GM21360 (cell line): ENCODE data around the gene EPHA3.
"Not testable (repeated sequence)": the region's sequence is repeated elsewhere in the genome, so short reads cannot be mapped to it uniquely, and the experiment has no call there.

Experiments
- ATAC-seq: cut with Tn5 transposase; IDR thresholded peaks from one replicate; pipeline ENCODE4 v1.9.1; 2021; ENCODE audit warnings: mild to moderate bottlenecking, moderate library complexity; ENCODE audit not compliant: unreplicated experiment

EPHA3 gene

DNA sequence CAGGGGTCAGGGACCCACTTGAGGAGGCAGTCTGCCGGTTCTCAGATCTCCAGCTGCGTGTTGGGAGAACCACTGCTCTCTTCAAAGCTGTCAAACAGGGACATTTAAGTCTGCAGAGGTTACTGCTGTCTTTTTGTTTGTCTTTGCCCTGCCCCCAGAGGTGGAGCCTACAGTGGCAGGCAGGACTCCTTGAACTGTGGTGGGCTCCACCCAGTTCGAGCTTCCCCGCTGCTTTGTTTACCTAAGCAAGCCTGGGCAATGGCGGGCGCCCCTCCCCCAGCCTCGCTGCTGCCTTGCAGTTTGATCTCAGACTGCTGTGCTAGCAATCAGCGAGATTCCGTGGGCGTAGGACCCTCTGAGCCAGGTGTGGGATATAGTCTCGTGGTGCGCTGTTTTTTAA is 243.5 kb downstream of the EPHA3 start:
- not testable (repeated sequence) for ATAC-seq

DNA sequence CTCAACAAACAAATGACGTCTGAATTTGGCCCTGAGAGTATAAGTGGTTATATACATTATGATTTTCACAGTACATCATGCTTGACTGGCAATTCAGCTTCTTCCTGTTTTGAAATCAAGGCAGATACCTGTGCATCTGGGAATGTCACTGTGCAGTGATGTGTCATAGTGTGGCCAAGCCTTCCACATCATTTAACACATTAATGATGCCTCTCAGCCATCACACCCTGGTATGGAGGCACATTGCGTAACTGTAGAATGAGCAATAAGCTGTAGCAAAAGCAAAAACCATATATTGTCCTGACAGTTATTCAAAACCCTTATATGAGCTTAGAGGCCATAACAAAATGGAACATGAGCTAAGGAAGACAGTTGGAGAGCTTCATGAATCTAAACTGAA is 246.0 kb downstream of the EPHA3 start:
- ATAC-seq: no peak

DNA sequence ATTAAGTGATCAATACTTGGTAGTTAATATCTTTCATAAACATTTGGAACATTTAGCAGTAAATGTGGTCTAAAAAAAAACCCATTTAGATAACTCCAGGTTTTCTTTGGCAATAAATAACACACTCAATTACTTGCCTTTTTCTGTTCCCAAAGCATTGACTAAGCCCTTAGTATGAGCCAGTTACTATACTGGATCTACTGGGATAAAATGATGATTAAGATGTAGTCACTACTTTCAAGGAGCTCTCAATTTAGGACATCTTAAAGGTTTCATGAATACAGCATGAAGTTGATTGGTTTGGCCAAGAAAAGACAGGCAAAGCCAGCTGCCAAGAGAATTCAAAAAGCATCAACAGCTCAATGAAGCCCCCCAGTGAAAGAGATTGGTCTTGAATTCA is 250.9 kb downstream of the EPHA3 start:
- no peak for ATAC-seq

DNA sequence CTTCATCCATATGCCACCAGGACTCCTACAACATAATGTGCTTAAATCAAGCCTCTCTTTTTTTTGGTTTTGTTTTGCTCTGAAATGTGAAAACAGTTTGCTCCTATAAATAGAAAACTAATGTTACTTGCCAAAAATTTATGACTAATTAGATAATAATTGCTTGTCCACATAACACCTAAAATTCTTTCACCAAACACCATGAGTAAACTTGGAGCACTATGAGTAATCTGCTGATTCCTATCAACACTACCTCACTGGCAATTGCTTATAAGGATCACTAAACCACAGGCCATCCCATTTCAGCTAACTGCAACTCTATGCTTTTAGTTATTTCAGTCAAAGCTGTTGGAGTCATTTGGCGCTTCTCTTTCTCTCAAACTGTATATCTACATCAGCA is 252.7 kb downstream of the EPHA3 start:
- no peak for ATAC-seq

DNA sequence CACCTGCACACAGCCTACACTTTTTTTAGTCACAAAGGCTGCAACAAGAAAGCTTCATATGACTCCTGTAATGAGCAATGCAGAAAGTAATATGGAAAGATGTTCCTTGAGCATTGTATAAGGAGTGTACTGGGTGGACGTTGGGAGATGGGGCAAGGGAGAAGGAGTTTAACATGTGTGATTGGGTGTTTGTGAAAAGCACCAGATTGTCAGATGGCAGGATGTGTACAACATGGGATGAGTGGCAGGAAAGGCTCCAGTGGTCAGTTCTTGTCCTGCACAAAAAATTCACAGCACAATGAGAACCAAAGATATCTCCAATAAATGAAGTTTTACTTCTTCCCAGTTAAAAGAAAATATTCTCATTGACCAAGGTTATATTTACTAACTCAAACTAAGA is 255.1 kb downstream of the EPHA3 start:
- no peak for ATAC-seq

DNA sequence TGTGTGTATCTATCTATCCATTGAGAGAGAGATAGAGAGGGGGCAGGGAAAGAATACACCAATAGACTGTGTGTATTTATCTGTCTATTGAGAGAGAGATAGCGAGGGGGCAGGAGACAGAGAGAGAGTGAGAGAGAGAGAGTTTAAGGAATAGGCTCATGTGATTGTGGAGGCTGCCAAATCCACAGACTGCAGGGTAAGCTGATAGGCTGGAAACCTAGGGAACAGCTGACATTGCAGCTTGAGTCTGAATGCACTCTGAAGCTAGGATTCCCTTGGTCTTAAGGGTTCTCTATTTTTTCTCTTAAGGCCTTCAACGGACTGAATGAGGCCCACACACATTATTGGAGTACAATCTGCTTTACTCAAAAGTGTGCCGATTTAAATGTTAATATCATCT is 255.8 kb downstream of the EPHA3 start:
- no peak for ATAC-seq

DNA sequence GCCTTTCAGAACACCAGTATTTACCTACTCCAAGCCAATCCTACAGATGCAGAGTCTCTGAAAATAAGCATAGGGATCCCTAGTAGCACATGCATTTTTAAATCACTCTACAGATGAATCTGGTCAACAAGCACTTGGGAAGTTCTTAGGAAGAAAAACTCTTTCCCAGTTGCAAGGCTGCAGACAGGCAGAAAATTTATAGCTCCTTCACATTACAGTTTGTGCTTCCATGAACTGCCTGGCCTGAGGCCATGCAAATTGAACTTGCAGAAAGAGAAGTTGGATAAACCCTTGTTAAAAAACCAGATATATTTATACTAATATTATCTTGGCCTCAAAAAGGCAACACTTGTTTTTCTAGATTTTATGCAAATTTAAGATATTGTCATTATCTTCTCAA is 256.9 kb downstream of the EPHA3 start:
- ATAC-seq: no peak

DNA sequence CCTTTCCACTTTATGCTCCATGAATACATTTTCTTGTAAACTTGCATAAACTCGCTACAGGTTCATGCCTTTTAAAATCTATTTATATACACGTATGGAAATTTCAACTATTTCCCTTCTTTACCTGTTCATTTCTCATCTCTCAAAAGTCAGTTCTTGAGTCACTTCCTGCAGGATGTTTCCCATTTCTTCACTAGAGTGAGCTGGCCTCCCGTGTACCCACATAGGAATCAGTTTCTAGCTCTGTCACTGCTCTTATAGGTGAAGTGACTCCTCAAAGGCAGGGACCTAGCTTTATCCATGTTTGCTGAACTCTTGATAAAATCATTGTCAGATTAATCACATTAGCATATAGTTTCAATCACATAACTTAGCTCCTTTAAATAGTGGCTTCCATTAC is 259.7 kb downstream of the EPHA3 start:
- no peak for ATAC-seq

DNA sequence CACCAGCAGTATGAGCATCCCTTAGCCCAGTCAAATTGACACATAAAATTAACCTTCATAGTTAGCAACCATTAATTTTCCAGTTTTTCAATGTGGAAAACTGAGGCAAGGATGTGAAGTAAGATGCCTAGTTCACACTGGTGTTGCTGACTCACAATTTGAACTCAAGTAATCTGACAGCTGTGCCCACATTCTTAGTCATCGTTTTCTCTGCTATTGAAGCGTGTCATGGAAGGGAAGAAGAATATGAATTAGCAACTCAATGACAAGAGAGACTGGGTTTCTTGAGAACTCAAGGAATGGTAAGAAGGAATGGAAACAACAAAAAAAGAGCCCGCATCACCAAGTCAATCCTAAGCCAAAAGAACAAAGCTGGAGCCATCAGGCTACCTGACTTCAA is 261.4 kb downstream of the EPHA3 start:
- ATAC-seq: no peak

DNA sequence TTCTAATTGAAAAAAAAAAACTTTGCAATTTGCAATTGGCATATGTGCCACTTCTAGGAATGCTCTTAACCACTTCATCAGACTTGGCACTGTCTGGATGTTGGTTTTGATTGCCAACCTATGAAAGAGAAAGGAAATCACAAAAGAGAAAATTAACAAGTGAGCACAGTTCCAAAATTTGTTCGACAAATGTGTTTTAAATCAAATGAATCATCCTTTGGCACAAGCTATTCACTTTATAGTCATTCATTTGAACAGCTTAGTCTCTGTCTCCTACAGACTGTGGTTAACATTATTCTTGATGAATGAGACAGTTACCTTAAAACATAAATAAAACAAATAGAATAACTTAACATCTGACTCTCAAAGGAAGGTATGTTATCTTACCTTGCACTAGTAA is 265.0 kb downstream of the EPHA3 start:
- no peak for ATAC-seq

DNA sequence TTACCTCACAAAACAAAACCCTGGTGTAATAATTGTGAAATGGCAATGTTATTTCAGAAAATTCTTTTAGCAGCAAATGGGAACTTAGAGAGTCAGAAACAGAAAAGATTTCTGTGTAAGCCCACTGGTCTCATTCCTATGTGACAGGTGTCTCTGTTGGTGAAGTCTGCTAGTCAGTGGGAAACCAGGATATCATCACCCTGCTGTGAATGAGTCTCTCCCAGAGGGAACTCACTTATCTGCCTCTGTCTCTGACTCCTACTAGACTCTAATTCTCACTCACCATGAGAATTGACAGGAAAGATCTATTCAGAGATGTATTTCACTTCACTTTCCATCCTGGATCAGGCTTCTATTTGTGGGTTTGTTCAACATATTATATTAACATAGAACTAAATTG is 266.0 kb downstream of the EPHA3 start:
- no peak for ATAC-seq

DNA sequence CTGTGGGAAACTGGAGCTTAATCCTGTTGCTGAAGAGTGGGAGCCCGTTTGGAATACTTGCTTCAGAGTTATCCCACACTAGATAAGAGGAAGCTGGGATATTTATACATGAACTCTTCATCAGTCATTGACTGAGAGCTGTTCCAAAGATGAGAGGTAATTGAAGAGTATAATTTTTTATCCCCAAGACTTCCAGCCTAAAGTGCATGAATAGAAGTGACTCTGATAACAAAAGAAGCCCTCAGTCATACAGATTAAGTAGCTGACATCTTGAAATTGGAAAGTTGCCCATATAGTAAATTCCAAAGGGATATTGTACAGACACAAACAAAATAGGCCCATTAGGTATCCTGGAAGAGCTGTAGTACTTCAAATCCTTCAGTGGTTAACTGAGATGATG is 268.0 kb downstream of the EPHA3 start:
- no peak for ATAC-seq

DNA sequence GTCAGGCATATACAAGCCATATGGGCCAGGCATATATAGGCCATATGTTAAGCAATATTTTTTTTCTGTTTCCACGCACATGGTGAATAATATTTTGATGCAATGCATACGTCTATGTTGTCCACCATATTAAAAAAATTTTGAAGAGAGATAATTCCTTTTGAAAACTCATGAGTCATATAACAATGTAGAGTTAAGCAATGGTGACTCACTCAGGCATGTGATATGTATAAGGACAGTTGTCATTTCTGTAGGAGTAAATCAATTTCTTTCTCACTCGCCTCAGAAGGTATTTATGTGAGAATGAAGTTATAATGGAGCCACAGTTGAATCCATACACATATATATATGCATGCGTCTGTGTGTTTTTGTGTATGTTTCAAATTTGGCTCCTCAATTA is 272.6 kb downstream of the EPHA3 start:
- no peak for ATAC-seq

DNA sequence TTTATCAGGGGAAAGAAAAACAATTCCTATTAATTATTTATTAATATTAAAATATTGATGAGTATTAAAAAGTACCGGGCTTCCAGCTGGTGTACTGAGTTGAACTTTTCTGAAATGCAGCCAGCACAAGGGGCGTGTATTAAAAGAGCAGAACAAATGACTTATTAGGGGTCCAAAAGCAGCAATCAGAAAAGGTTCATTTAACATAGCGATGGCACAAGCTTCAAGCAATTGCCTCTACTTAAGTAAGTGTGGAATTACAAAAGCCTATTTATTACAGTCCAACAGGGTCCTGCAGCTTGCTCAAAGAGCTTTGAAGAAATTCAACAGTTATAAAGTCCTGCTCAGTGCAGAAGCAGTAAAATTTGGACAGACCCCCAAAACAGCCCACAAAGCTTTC is 285.6 kb downstream of the EPHA3 start:
- ATAC-seq: no peak

DNA sequence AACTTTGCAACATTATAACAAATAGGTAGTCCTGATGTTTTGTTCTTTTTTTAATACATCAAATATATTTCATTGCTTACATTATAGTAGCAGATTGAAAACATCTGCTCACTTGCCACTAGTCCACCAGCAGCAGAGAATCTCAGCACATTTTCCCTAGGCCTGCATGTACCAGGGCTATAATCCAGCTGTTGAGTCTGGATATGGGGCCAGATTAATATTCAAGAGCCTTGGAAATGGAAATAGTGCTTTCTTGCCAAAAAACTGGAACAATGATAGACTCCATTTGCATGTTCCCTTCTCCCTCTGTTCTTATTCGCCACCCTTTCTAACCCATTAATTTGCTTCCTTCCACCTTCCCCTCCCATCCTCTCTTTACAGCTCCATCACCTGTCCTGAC is 288.0 kb downstream of the EPHA3 start:
- no peak for ATAC-seq

DNA sequence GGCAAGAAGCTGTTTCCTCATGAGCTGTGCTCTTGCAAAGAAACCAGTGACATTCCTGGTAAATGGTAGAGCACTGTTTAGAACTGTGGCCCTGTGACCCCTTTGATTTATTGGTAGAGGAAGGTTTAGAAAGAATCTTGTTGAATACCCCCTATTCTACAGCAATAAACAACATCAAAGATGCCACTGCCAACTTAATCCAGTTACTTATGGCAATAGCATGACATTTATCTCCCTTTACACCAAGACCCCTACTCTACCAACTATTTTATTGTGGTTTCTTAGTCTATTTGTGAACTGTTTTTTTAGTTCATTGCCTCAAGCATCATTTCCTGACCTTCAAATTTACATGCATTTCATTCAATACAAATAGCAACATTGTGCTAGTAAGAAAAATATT is 288.6 kb downstream of the EPHA3 start:
- ATAC-seq: no peak

DNA sequence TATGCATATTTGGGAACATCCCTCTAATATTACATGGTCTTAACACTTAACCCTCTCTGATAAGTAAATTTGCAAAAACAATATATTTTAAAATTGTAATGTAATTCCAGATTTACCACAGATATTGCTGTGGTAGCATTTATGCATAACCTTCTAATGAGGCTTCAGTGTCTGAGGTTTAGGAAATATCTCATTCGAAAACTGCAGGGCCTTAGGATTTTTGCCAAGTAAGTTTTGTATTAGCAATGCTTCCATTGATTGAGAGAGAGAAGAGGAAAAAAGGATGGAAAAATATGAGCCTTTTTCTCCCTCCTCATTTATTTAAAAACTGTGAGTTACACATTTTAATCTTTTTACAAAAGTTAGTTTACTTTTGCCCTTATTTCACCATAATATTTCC is 294.6 kb downstream of the EPHA3 start:
- ATAC-seq: no peak

DNA sequence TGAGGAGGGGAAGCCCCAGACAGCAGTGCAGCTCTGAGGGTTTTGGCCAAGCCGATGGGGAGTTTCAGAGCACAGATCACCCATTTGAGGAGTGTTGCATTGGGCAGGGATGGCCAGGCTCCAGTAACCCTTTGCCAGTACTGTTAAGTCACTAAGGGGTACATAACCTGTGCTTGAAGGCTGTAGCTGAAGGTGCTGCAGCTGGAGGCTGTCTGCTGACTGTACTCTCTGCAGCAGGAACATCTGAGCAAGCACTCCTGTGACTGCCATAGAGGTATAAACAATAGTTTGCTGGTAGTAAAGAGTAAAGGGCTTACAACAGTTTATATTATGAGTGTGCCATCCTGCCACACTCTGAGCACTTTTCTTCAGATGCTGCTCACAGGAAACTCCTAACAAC is 297.8 kb downstream of the EPHA3 start:
- no peak for ATAC-seq

DNA sequence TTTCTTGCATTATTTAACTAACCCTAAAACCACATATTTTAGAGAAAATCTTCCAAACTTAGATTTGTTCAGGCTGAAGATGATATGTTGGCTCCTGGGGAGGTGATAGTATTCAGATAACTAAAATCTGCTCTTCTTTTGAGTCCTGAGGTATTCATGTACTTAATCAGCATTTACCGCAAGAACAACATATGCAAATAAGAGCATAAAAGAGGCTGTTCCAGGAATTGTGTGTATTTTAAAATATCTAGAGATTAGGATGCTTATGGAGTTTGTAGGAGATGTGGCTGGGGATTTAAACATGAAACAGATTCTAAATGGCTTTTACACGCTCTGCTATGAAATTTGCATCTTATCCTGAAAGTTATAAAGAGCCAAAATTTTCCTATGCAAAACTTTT is 298.2 kb downstream of the EPHA3 start:
- ATAC-seq: no peak

DNA sequence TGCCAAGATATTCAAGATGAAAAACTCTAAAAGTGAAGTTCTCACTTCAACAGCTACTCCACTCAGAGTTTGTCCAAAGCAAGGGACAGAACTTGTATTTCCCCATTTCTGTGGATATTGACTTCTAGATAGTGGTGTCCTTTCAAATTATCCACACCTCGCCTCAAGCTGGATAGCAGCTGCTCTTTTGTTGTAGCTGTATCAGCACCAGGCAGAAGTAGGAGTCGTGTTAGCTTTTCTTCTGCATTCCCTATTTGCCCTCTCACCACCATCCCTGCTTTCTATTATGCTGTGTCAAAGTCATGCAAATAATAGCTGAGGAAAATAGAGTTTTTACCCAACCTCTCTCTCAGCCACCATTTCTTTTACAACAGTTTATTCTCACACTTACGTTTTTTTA is 303.8 kb downstream of the EPHA3 start:
- no peak for ATAC-seq

DNA sequence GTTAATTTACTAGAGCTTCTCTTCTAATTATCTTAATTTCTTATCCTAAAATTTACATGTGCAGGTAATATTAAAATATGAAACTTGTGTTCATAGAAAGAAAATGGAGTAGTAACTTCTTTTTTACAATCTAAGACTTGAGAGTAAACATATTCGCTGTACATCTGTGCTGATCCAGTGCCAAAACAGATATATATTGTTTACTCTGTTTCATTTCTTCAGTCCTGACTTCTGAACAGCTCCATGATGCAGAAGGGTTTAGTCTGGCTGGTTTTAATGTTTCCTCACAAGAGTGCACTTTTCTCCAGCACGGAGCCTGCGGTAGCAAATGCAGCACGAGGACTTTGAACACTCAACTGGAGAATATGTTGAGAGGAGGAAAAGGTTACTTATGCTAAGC is 306.8 kb downstream of the EPHA3 start:
- no peak for ATAC-seq

DNA sequence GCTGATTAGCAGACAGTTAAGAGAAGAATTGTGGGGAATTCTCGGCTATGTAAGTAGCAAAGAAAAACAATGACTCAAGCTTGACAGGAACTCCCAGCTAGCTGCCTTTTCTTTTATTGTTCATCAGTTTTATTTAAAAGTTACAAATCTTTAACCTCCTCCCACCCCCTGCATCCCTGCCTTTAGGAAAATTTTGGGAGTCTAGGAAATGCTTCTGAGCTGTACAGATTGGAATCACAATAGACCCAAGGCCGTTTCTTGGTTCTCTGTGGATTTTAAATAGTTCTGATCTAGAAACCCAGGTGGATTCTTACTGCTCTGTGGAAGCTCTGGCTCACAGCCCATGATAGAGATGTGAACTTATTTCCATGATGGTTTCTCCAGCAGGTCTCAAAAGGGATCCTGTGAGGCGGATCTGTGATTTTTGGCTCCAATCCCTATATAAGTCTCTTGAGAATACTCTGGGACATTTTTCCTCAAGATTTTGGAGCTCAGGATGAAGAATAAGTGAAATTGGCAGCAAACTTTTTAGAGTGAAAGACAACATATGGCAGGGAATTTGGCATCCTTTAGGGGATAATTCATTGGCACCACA is 312.3 kb downstream of the EPHA3 start:
- no peak for ATAC-seq

DNA sequence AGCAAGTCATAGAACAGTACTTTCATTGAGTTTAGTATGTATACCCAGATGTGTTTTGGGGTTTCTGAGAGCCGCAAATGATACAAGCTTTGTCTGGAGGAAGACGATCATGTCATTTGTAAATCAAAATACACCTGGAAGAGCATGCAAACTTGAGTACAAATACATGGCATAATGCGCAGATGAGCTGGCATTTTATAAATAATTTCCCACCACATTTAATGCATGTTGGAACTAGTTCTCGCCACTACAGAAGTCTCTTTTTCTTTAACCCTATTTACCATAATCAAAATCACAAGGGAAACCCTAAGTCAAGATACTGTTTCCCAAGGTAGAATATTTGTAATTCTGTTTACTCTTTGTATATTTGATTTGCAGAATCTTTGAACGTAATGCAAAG is 318.6 kb downstream of the EPHA3 start:
- no peak for ATAC-seq
